H1 (cell line): ENCODE data around the gene SSH2. TPM values are rescaled to one million over a fixed set of nuclear protein-coding genes. Genes with fewer than 3 reads are reported as not detected.
A peak's percentile ranks its signal among the peaks of the same experiment; 100 is the strongest.

Experiments
- CTCF ChIA-PET: fragments of 300-600 bp; sonication (Branson Sonifier 250); formaldehyde crosslinking; loops from one replicate; lab custom pipeline; 2021; ENCODE audit not compliant: partially characterized antibody; lab: Charles Lee
- POLR2A ChIA-PET: fragments of 300-600 bp; sonication (Branson Sonifier 250); formaldehyde crosslinking; loops from one replicate; lab custom pipeline; 2021; ENCODE audit warnings: inconsistent platforms; ENCODE audit not compliant: partially characterized antibody; lab: Charles Lee
- DNase-seq, 2 experiments: peaks; one replicate each; pipeline versions ENCODE4 v3.0.0 to v3.0.0-alpha.2; 2010 to 2022; ENCODE audit warnings: low spot score in 2 of 2, low read depth in 1 of 2, mixed read lengths in 1 of 2
- FAIRE-seq: peaks from 2 replicates; lab custom pipeline; 2011; peaks lifted over from hg19 to GRCh38; lab: Jason Lieb, UNC
- H2AFZ ChIP-seq: 2 replicates; pipeline ENCODE4 v1.8.1; 2012; ENCODE audit warnings: low read length, inconsistent platforms
- H2AK5ac ChIP-seq: 2 replicates; pipeline ENCODE4 v1.6.1; 2013; ENCODE audit warnings: low read depth, low read length
- H2BK120ac ChIP-seq: replicated peaks from 2 replicates; pipeline ENCODE3; 2013; ENCODE audit warnings: low read depth, low read length, inconsistent platforms
- H2BK12ac ChIP-seq: 2 replicates; pipeline ENCODE4 v1.6.1; 2013; ENCODE audit warnings: low read depth, low read length
- H2BK15ac ChIP-seq: 2 replicates; pipeline ENCODE4 v1.6.1; 2013; ENCODE audit warnings: low read length
- H2BK20ac ChIP-seq: 2 replicates; pipeline ENCODE4 v1.6.1; 2013; ENCODE audit warnings: low read length
- H2BK5ac ChIP-seq: 2 replicates; pipeline ENCODE4 v1.6.1; 2013; ENCODE audit warnings: low read depth, low read length
- H3K14ac ChIP-seq: 2 replicates; pipeline ENCODE4 v1.6.1; 2013; ENCODE audit warnings: inconsistent platforms; ENCODE audit not compliant: insufficient read length
- H3K18ac ChIP-seq: 2 replicates; pipeline ENCODE4 v1.6.1; 2013; ENCODE audit warnings: low read length; ENCODE audit errors: extremely low read depth
- H3K23ac ChIP-seq: 2 replicates; pipeline ENCODE4 v1.6.1; 2013; ENCODE audit warnings: inconsistent platforms; ENCODE audit not compliant: insufficient read length
- H3K23me2 ChIP-seq: 2 replicates; pipeline ENCODE4 v1.6.1; 2013; ENCODE audit warnings: low read depth, low read length
- H3K27ac ChIP-seq: 2 replicates; pipeline ENCODE4 v1.6.1; 2011; ENCODE audit warnings: low read depth, low read length, inconsistent platforms
- H3K27me3 ChIP-seq, 4 experiments: replicated peaks in 1 of 4; 1 replicate in 1 of 4; 2 replicates in 3 of 4; pipeline versions ENCODE4 v1.6.1 to v1.8.1; 2011 to 2013; ENCODE audit warnings: low read length in 3 of 4, mild to moderate bottlenecking in 3 of 4, inconsistent platforms in 2 of 4, mixed read lengths in 2 of 4, moderate library complexity in 1 of 4; ENCODE audit not compliant: control insufficient read depth in 3 of 4, insufficient read depth in 3 of 4; ENCODE audit errors: extremely low read depth in 1 of 4
- H3K36me3 ChIP-seq, 4 experiments: 2 replicates each; pipeline versions ENCODE4 v1.6.1 to v1.8.1; 2011 to 2013; ENCODE audit warnings: mild to moderate bottlenecking in 4 of 4, low read length in 3 of 4, moderate library complexity in 2 of 4, control low read depth in 1 of 4, inconsistent platforms in 1 of 4; ENCODE audit not compliant: insufficient read depth in 4 of 4, control insufficient read depth in 2 of 4
- H3K4ac ChIP-seq: replicated peaks from 2 replicates; pipeline ENCODE3; 2013; ENCODE audit warnings: low read length, low read depth, mixed read lengths, inconsistent platforms; ENCODE audit not compliant: insufficient read length
- H3K4me1 ChIP-seq, 4 experiments: replicated peaks in 1 of 4; 1 replicate in 1 of 4; 2 replicates in 3 of 4; pipeline versions ENCODE4 v1.6.1 to v1.8.1; 2011 to 2013; ENCODE audit warnings: low read length in 3 of 4, inconsistent platforms in 2 of 4, mixed read lengths in 1 of 4; ENCODE audit not compliant: insufficient read depth in 4 of 4, control insufficient read depth in 3 of 4
- H3K4me2 ChIP-seq, 2 experiments: 2 replicates each; pipeline versions ENCODE4 v1.6.1 to v1.8.1; 2011 to 2013; ENCODE audit warnings: low read depth in 2 of 2, low read length in 2 of 2, control low read depth in 1 of 2, inconsistent platforms in 1 of 2, mild to moderate bottlenecking in 1 of 2; ENCODE audit not compliant: insufficient read depth in 1 of 2
- H3K4me3 ChIP-seq, 4 experiments: fragments of 200-600, 300-600 bp in 1 of 4; sonication (generic), shearing (Covaris generic), sonication (Bioruptor Twin) in 1 of 4; 2 replicates each; pipeline versions ENCODE4 v1.5.1 to v1.8.1; 2011 to 2016; ENCODE audit warnings: low read length in 4 of 4, low read depth in 3 of 4, control low read depth in 2 of 4, inconsistent platforms in 2 of 4, mild to moderate bottlenecking in 2 of 4, mixed read lengths in 1 of 4, moderate library complexity in 1 of 4; ENCODE audit not compliant: insufficient read depth in 2 of 4; ENCODE audit errors: extremely low read depth in 1 of 4
- H3K56ac ChIP-seq: replicated peaks from 2 replicates; pipeline ENCODE3; 2013; ENCODE audit warnings: low read depth, mild to moderate bottlenecking, mixed read lengths, low read length, inconsistent platforms; ENCODE audit not compliant: insufficient read length
- H3K79me1 ChIP-seq: 2 replicates; pipeline ENCODE4 v1.6.1; 2013; ENCODE audit warnings: low read depth, low read length, control low read depth
- H3K79me2 ChIP-seq, 2 experiments: 2 replicates each; pipeline versions ENCODE4 v1.6.1 to v1.8.1; 2012 to 2013; ENCODE audit warnings: low read length in 2 of 2, mild to moderate bottlenecking in 2 of 2, inconsistent platforms in 1 of 2; ENCODE audit not compliant: insufficient read depth in 2 of 2, control insufficient read depth in 1 of 2
- H3K9ac ChIP-seq, 4 experiments: replicated peaks in 1 of 4; 1 replicate in 1 of 4; 2 replicates in 3 of 4; pipeline versions ENCODE4 v1.6.1 to v1.8.1; 2011 to 2013; ENCODE audit warnings: low read depth in 3 of 4, low read length in 3 of 4, control low read depth in 2 of 4, mild to moderate bottlenecking in 2 of 4, moderate library complexity in 2 of 4, inconsistent platforms in 1 of 4; ENCODE audit errors: extremely low read depth in 1 of 4
- H3K9me3 ChIP-seq, 2 experiments: 2 replicates each; pipeline versions ENCODE4 v1.6.1 to v1.8.1; 2012 to 2013; ENCODE audit warnings: mild to moderate bottlenecking in 2 of 2, moderate library complexity in 2 of 2, control low read depth in 1 of 2, inconsistent platforms in 1 of 2, low read depth in 1 of 2, low read length in 1 of 2, mixed read lengths in 1 of 2; ENCODE audit not compliant: insufficient read depth in 2 of 2
- H4K20me1 ChIP-seq, 2 experiments: replicated peaks in 1 of 2; 2 replicates each; pipeline versions ENCODE3 to v1.8.1; 2011 to 2013; ENCODE audit warnings: inconsistent platforms in 2 of 2, low read length in 2 of 2, mild to moderate bottlenecking in 1 of 2; ENCODE audit not compliant: insufficient read depth in 2 of 2, control insufficient read depth in 1 of 2
- H4K5ac ChIP-seq: 2 replicates; pipeline ENCODE4 v1.6.1; 2013; ENCODE audit warnings: low read length, low read depth, mixed read lengths, inconsistent platforms; ENCODE audit not compliant: insufficient read length
- H4K8ac ChIP-seq: 2 replicates; pipeline ENCODE4 v1.8.0; 2013; ENCODE audit warnings: mild to moderate bottlenecking, moderate library complexity, low read length, inconsistent platforms; ENCODE audit not compliant: insufficient read depth; ENCODE audit errors: extremely low read depth
- H4K91ac ChIP-seq: replicated peaks from 2 replicates; pipeline ENCODE3; 2013; ENCODE audit warnings: low read length, mixed read lengths, inconsistent platforms; ENCODE audit not compliant: insufficient read length
- CHD2 ChIP-seq: IDR thresholded peaks from 2 replicates; pipeline ENCODE4 v1.6.1; 2012; ENCODE audit warnings: low read length, improper control_type of control experiment
- GABPA ChIP-seq: IDR thresholded peaks from 2 replicates; pipeline ENCODE4 v1.6.1; 2011; ENCODE audit warnings: mild to moderate bottlenecking, low read length, moderate library complexity, borderline replicate concordance; ENCODE audit not compliant: insufficient read depth
- GTF2F1 ChIP-seq: IDR thresholded peaks from 2 replicates; pipeline ENCODE4 v1.6.1; 2012; ENCODE audit warnings: low read depth, low read length, improper control_type of control experiment, borderline replicate concordance
- HDAC2 ChIP-seq, 2 experiments: fragments of 300-600 bp in 1 of 2; sonication (generic) in 1 of 2; IDR thresholded peaks; 2 replicates each; pipeline ENCODE4 v1.6.1; 2011 to 2012; ENCODE audit warnings: low read depth in 2 of 2, low read length in 2 of 2, mild to moderate bottlenecking in 2 of 2, moderate library complexity in 2 of 2, borderline replicate concordance in 1 of 2, inconsistent platforms in 1 of 2
- HDAC6 ChIP-seq: IDR thresholded peaks from one replicate; pipeline ENCODE4 v1.7.1; 2012; ENCODE audit warnings: low read depth, mild to moderate bottlenecking, inconsistent platforms, low read length, moderate library complexity
- JUN ChIP-seq: IDR thresholded peaks from 2 replicates; pipeline ENCODE4 v1.6.1; 2011; ENCODE audit warnings: low read depth, mild to moderate bottlenecking, improper control_type of control experiment, low read length
- KDM1A ChIP-seq: fragments of 200-600, 300-600 bp; sonication (generic); IDR thresholded peaks from 2 replicates; pipeline ENCODE4 v1.7.1; 2016; ENCODE audit warnings: mild to moderate bottlenecking, low read length, borderline replicate concordance
- KDM5A ChIP-seq: fragments of 200-600 bp; IDR thresholded peaks from 2 replicates; pipeline ENCODE4 v1.7.1; 2012; ENCODE audit warnings: mild to moderate bottlenecking, low read length, inconsistent platforms, mixed read lengths
- MAFK ChIP-seq: IDR thresholded peaks from 2 replicates; pipeline ENCODE4 v1.6.1; 2012; ENCODE audit warnings: low read depth, mild to moderate bottlenecking, improper control_type of control experiment, low read length
- TAF1 ChIP-seq: IDR thresholded peaks from 2 replicates; pipeline ENCODE4 v1.6.1; 2011; ENCODE audit warnings: mild to moderate bottlenecking, low read depth, low read length
- TEAD4 ChIP-seq: IDR thresholded peaks from 2 replicates; pipeline ENCODE4 v1.6.1; 2012; ENCODE audit warnings: low read depth, low read length, inconsistent platforms, mixed read lengths
- ZNF274 ChIP-seq: IDR thresholded peaks from 2 replicates; pipeline ENCODE4 v1.7.0; 2012; ENCODE audit warnings: low read length, borderline replicate concordance; ENCODE audit errors: extremely low read depth
- WGBS, 2 experiments: shearing (Covaris generic) in 1 of 2; methylation state at CpG; one replicate each; pipeline versions ENCODE4 v1.1.6 to v1.1.7; 2013 to 2015; ENCODE audit warnings: low lambda C conversion rate in 2 of 2, mixed read lengths in 2 of 2, inconsistent platforms in 1 of 2, low coverage in 1 of 2, missing lambda C conversion rate in 1 of 2; ENCODE audit not compliant: insufficient replicate concordance in 2 of 2, insufficient coverage in 1 of 2, insufficient read length in 1 of 2; ENCODE audit errors: extremely low coverage in 1 of 2, missing lambda C conversion rate in 1 of 2; 5-methylcytosine and 5-hydroxymethylcytosine counted together
- polyA plus RNA-seq, 7 experiments: library from polyadenylated mRNA; depleted of rRNA in 3 of 7; stranded (reverse) in 5 of 7; unstranded in 2 of 7; fragments of >200 nt in 5 of 7; fragments of 200-250 nt in 2 of 7; gene quantifications; 1 replicate in 5 of 7; 2 replicates in 1 of 7; 4 replicates in 1 of 7; pipeline versions ENCODE4 v1.2.1 to v1.2.3, GENCODE V29; 2011 to 2013; ENCODE audit warnings: missing spikeins in 2 of 7, mixed read lengths in 2 of 7
- total RNA-seq: library from RNA; stranded (reverse); fragmentation: NEBNext Ultra II Directional; extraction: Animal tissue kit (Norgen Biotek cat#: 25700); gene quantifications from 2 replicates; pipeline ENCODE4 v1.2.1, GENCODE V29; 2021

SSH2 gene
- total and polyA plus RNA-seq, 2 of the 8 experiments (the other 6 are each of a cell fraction or from before 2014, with no cell fraction given) = 5.2 to 15.9 TPM

- FAIRE-seq = no peak
- Histone ChIP-seq H3K18ac (peak overlapping the region; percentile 87), H3K56ac (no peak overlapping the region), H3K79me2 (no peaks in the 10 kb centered on the region), H3K79me1 (peaks cover 2% of the 10 kb centered on the region; the same call in 1 of the 2 replicates), H2BK15ac (0 out of 2 replicates have a peak overlapping the region, but pooled peaks have one; percentile 29), H4K20me1 (peaks cover 4 to 5% of the 10 kb centered on the region in 2 experiments), H2BK12ac (peak overlapping the region; percentile 5; the same call in 1 of the 2 replicates), H2AK5ac (no peak overlapping the region), H3K4me2 (peak overlapping the region; percentile 46 to 75), H3K23ac (no peak overlapping the region), H2BK120ac (no peak overlapping the region), H4K8ac (0 out of 2 replicates have a peak overlapping the region, but pooled peaks have one; percentile 73), H3K4ac (no peak overlapping the region), H3K4me1 (peaks cover 10 to 35% (median 30%) of the 10 kb centered on the region in 4 experiments), H2AFZ (peak overlapping the region; percentile 9; the same call in 1 of the 2 replicates), H4K5ac (no peak overlapping the region), H3K23me2 (peaks cover 13% of the 10 kb centered on the region), H3K14ac (no peak overlapping the region), H3K9me3 (peaks cover 0 to 11% of the 10 kb centered on the region in 2 experiments; a peak in 1 of 4 replicates), H2BK20ac (no peak overlapping the region), H3K4me3 (peak overlapping the region; percentile 5 to 55 (median 38); a peak in 5 of 8 replicates), H4K91ac (no peak overlapping the region), H3K36me3 (peaks cover 0 to 7% (median 0%) of the 10 kb centered on the region in 4 experiments; a peak in 1 of 8 replicates), H3K27ac (no peak overlapping the region), H3K27me3 (peaks cover 17 to 48% (median 37%) of the 10 kb centered on the region in 4 experiments), H3K9ac (0 out of 7 replicates have a peak overlapping the region, but pooled peaks of 1 of the 4 experiments have one; percentile 4), H2BK5ac (no peak overlapping the region)
- ChIA-PET POLR2A (interaction anchor here (0.6 to 1.3 kb wide), 3 partner anchors 12 to 46 kb away, joined by 3 to 4 read pairs (median 3); no protein-coding TSS in a partner anchor), CTCF (interaction anchor here (0.7 to 13.1 kb wide), 13 partner anchors 8 to 481 kb away, joined by 3 to 193 read pairs (median 4); partner anchors contain the start of genes ABHD15, ANKRD13B and TP53I13)
- WGBS, 2 experiments = 4% methylated on average over 30 of the region's 50 CpGs; no CpG with 5 or more reads in 1 of the 2 experiments
- DNase-seq = peak in 1 of 2 experiments; percentile 100
- TF ChIP-seq KDM1A = no peak
- peak; percentile 31; the same call in 1 of the 2 replicates for TF ChIP-seq TAF1
- no peak for TF ChIP-seq ZNF274
- no peak for TF ChIP-seq KDM5A
- TF ChIP-seq MAFK = no peak
- TF ChIP-seq HDAC2 (IDR thresholded peaks at IDR 0.05; ENCODE audit: borderline replicate concordance in 1 of 2, low read depth in 2 of 2, low read length in 2 of 2) = peak in 1 of 2 experiments; percentile 92; a peak in 2 of 4 replicates
- TF ChIP-seq HDAC6 = no peak
- 0 out of 2 replicates have a peak, but pooled peaks have one; percentile 3 for TF ChIP-seq TEAD4
- no peak for TF ChIP-seq JUN
- 0 out of 2 replicates have a peak, but pooled peaks have one; percentile 42 for TF ChIP-seq GABPA
- TF ChIP-seq GTF2F1 = no peak; the same call in 1 of the 2 replicates
- TF ChIP-seq CHD2 = no peak
Measured at GRCh38 chr17:29613352-29613837, 316.6 kb downstream of the SSH2 start.
